Upper lobe of left lung (tissue), 4 donors: ENCODE results near the gene PAPLN.
"Not testable (repeated sequence)": the region's sequence is repeated elsewhere in the genome, so short reads cannot be mapped to it uniquely, and the experiment has no call there.

Source experiments
- EP300 ChIP-seq, 4 donors: sonication (generic); formaldehyde crosslinking; IDR thresholded peaks; one replicate each; pipeline ENCODE4 v1.5.1; 2017; ENCODE audit warnings: antibody characterized with exemption in 4 of 4, control low read depth in 2 of 4
- POLR2A ChIP-seq, 4 donors: fragments of 450-650 bp; IDR thresholded peaks; one replicate each; pipeline ENCODE4 v1.5.1; 2016 to 2017; ENCODE audit warnings: antibody characterized with exemption in 4 of 4, mild to moderate bottlenecking in 2 of 4
- POLR2AphosphoS5 ChIP-seq, 2 donors: sonication (generic); formaldehyde crosslinking; IDR thresholded peaks; one replicate each; pipeline ENCODE4 v1.5.1; 2017; ENCODE audit warnings: antibody characterized with exemption in 2 of 2
- TF ChIP-seq, protein P1 (sequence below), 6 experiments: fragments of 450-650 bp in 4 of 6; fragments of 200-600 bp in 2 of 6; sonication (generic) in 2 of 6; IDR thresholded peaks; one replicate each; pipeline ENCODE4 v1.5.1; 2016 to 2019; ENCODE audit warnings: antibody characterized with exemption in 6 of 6

DNA sequence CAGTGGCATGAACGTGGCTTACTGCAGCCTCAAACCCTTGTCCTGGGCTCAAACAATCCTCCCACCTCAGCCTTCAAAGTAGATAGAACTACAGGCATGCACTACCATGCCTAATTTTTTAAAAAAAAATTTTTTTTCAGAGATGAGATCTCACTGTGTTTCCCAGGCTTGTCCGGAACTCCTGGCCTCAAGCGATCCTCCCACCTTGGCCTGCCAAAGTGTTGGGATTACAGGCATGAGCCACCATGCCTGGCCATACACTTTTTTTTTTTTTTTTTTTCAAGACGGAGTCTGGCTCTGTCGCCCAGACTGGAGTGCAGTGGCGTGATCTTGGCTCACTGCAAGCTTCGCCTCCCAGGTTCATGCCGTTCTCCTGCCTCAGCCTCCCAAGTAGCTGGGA, 43.0 kb upstream of the PAPLN start:
- not testable (repeated sequence) for TF ChIP-seq EP300, POLR2A, POLR2AphosphoS5 (IDR thresholded peaks at IDR 0.05)
- TF ChIP-seq, protein P1, sequence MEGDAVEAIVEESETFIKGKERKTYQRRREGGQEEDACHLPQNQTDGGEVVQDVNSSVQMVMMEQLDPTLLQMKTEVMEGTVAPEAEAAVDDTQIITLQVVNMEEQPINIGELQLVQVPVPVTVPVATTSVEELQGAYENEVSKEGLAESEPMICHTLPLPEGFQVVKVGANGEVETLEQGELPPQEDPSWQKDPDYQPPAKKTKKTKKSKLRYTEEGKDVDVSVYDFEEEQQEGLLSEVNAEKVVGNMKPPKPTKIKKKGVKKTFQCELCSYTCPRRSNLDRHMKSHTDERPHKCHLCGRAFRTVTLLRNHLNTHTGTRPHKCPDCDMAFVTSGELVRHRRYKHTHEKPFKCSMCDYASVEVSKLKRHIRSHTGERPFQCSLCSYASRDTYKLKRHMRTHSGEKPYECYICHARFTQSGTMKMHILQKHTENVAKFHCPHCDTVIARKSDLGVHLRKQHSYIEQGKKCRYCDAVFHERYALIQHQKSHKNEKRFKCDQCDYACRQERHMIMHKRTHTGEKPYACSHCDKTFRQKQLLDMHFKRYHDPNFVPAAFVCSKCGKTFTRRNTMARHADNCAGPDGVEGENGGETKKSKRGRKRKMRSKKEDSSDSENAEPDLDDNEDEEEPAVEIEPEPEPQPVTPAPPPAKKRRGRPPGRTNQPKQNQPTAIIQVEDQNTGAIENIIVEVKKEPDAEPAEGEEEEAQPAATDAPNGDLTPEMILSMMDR (IDR thresholded peaks at IDR 0.05): not testable (repeated sequence)
